NCI-H1417 treated with DMSO at 0.1 percent for 48 hours (cell line): ENCODE results near the gene CNPPD1.
A peak's percentile ranks its signal among the peaks of the same experiment; 100 is the strongest.
"Not testable (repeated sequence)": the region's sequence is repeated elsewhere in the genome, so short reads cannot be mapped to it uniquely, and the experiment has no call there.

ENCODE experiments used
- DNase-seq: peaks from one replicate; lab custom pipeline; 2025; lab: John Stamatoyannopoulos, UW

CNPPD1 gene

GRCh38 chr2:219207884-219208740 lies 31.4 kb upstream of the CNPPD1 start:
- no peak for DNase-seq

DNA sequence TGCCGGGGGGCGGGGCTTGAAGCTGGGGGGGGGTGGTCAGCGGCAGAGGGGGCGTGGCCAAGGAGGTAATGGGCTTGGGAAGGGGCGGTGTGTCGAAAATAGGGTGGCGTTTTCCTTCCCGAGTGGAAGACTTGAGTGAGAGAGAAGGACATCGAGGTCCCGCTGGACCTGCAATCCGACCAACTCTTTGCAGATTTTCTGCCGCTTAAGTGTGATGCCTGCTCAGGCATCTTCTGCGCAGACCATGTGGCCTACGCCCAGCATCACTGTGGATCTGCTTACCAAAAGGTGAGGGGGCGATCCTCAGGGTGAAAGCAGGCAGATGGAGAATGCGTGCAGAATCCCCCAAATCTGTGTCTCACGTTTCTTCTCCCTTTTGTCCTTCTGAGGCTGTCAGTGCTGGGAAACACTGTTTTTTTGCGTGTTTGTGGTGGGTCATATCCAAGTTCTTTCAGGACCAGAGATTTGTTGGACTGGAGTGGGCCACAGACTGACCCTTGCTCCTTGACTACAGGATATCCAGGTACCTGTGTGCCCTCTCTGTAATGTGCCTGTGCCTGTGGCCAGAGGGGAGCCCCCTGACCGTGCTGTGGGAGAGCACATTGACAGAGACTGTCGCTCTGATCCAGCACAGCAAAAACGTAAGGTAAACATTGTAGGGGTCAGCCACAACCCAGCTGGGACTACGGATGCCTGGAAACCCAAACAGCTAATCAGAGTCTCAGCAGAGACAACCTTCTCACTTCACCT lies 30.6 kb upstream of the CNPPD1 start:
- DNase-seq = no peak

DNA sequence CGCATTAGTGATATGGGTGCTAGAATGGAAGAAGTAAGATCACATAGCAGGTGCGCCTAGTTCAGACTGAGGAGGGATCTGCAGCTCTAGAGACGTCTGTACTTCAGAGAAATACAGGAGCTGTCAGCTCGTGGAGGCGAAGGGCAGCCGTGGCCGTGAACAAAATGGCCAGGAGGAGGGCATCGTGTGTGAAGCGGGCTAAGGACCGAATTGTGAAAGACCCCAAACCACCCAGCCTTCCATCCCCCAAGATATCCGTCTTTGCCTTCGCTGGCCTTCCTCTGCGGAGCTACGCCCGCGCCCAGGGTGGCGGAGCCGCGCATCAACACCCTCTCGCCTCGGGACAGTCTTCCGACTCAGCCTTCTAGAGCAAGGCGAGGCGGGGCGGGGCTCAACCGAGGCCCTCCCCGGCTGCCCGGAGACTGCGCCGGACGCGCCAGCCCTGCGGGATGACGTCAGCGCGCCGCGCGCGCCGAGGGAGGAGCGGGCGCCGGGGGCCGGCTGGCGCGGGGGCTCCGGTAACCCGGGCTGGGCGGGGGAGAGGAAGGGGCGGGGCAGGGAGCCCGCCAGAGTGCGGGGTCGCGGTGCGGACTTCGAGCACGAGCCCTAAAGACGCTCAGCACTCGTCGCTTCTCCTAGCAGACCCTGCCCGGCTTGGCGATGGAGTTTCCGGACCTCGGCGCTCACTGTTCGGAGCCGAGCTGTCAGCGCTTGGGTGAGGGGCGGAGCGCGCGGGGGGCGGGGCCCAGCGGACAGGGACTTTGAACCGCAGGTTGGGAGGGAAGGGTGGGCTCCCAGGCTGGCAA lies 29.8 kb upstream of the CNPPD1 start, which contains the start of gene ZFAND2B:
TSS of gene ZFAND2B (plus strand) at position 455 of the 806 bp plus-strand sequence. CDS start at position 661, 206 bp downstream.
- peak; percentile 59 for DNase-seq

DNA sequence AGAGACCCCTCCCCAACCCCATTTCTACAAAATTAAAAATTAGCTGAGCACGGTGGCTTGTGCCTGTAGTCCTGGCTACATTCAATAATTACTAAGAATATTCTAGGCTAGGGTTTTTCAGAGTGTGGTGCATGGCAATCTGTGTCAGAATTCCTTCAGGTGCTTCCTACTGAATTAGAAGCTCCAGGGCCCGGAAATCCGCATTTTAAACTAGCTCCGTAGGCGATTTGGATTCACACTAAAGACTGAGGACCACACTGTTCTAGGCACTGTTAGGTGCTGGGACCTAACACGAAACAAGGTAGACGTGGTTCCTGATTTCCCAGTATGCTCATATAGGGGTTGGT lies 29.2 kb upstream of the CNPPD1 start:
- DNase-seq = no peak

- no peak for DNase-seq
Measured at GRCh38 chr2:219205165-219205538, 28.4 kb upstream of the CNPPD1 start.

DNA sequence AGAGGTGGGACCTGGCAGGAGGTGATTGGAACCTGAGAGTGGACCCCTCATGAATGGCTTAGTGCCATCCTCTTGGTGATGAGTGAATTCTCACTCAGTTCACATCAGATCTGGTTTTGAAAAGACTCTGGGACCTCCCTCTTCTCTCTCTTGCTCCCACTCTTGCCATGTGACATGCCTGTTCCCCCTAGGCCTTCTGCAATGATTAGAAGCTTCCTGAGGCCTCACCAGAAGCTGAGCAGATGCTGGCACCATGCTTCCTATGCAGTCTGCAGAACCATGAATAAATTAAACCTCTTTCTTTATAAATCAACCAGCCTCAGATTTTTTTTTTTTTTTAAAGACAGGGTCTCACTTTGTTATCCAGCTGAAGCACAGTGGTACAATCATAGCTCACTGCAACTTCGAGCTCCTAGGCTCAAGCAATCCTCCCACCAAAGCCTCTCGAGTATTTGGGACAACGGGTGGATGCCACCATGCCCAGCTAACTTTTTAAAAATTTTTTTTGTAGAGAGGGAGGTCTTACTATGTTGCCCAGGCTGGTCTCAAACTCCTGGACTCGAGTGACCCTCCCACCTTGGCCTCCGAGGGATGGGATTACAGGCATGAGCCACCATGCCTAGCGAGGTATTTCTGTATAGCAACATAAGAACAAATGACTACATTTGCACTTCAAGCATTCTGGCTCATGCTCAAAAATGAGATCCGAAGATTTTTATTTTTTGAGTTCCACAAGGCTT lies 27.9 kb upstream of the CNPPD1 start:
- DNase-seq = no peak

GRCh38 chr2:219201331-219201730 lies 24.6 kb upstream of the CNPPD1 start:
- not testable (repeated sequence) for DNase-seq

DNA sequence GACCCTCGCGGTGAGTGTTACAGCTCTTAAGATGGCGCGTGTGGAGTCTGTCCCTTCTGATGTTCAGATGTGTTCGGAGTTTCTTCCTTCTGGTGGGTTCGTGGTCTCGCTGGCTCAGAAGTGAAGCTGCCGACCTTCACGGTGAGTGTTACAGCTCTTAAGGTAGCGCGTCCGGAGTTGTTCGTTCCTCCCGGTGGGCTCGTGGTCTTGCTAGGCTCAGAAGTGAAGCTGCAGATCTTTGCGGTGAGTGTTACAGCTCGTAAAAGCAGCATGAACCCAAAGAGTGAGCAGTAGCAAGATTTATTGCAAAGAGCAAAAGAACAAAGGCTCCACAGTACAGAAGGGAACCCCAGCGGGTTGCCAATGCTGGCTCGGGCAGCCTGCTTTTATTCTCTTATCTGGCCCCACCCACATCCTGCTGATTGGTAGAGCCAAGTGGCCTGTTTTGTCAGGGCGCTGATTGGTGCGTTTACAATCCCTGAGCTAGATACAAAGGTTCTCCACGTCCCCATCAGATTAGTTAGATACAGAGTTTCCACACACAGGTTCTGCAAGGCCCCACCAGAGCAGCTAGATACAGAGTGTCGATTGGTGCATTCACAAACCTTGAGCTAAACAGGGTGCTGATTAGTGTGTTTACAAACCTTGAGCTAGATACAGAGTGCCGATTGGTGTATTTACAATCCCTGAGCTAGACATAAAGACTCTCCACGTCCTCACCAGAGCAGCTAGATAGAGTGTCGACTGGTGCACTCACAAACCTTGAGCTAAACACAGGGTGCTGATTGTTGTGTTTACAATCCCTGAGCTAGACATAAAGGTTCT lies 24.0 kb upstream of the CNPPD1 start:
- not testable (repeated sequence) for DNase-seq

DNA sequence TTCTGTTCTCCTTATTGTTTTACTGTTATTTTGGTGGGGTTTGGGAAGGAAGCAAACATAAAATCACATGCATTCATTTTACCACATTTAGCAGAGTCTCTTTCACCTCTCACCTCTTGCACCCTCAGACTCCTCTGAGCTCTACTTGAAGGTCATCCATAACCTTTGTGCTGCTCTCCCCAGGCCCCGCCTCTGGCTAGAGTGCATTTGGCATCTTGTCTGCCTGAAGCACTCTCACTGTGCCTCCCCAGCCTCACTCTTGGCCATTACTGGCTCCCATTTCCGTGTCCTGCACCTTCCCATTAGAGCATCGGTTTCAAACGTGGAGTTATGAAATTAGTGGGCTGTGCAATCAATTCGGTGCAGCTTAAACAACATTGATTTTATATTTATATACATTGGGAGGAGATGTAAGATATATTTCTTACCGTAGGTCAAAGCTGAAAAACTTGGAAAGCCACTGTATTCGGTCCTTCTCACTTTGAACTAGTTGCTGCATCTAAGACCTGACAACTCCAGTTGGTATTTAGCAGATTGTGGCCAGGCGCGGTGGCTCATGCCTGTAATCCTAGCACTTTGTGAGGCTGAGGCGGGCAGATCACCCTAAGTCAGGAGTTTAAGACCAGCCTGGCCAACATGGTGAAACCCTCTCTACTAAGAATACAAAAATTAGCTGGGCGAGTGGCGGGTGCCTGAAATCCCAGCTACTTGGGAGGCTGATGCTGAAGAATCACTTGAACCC lies 22.9 kb upstream of the CNPPD1 start:
- DNase-seq = no peak

GRCh38 chr2:219198974-219199373 lies 22.2 kb upstream of the CNPPD1 start:
- DNase-seq = no peak

DNA sequence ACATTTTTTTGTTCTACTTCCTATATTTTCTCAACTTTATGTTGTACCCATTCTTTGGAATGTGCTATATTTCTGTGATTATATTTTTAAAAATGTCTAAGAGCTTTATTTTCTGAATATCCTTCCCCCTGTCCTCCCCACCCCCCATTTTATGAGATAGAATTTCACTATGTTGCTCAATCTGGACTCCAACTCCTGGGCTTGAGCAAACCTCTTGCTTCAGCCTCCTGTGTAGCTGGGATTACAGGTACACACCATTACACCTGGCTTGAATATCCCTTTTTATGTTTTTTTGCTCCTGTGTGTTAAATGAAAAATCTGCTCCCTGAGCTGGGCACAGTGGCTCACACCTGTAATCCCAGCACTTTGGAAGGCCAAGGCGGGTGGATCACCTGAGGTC lies 20.7 kb upstream of the CNPPD1 start:
- no peak for DNase-seq

- no peak for DNase-seq
Measured at GRCh38 chr2:219186754-219187456, 10.2 kb upstream of the CNPPD1 start.

- no peak for DNase-seq
Measured at GRCh38 chr2:219184121-219184520, 7.4 kb upstream of the CNPPD1 start.

GRCh38 chr2:219183151-219183772 lies 6.5 kb upstream of the CNPPD1 start:
- no peak for DNase-seq

GRCh38 chr2:219182331-219183150 lies 5.8 kb upstream of the CNPPD1 start:
- no peak for DNase-seq

GRCh38 chr2:219181531-219181930 lies 4.8 kb upstream of the CNPPD1 start:
- DNase-seq = no peak

- no peak for DNase-seq
Measured at GRCh38 chr2:219180961-219181360, 4.2 kb upstream of the CNPPD1 start.
